Mesothelial cell of epicardium (in vitro differentiated cells): Measurements from ENCODE around the gene MUC5AC. TPM values are rescaled to one million over a fixed set of nuclear protein-coding genes. Genes with fewer than 3 reads are reported as not detected.
A peak's percentile ranks its signal among the peaks of the same experiment; 100 is the strongest.

Experiments
- DNase-seq, 2 experiments: peaks; one replicate each; pipeline ENCODE4 v3.0.0; 2021; ENCODE audit warnings: low spot score in 2 of 2; ENCODE audit not compliant: unreplicated experiment in 2 of 2
- H3K27ac Mint-ChIP-seq: 2 replicates; pipeline ENCODE4 v1.8.0; 2021; ENCODE audit warnings: mixed read lengths
- H3K27me3 Mint-ChIP-seq: 2 replicates; pipeline ENCODE4 v1.8.0; 2021; ENCODE audit warnings: low read depth, mixed read lengths
- H3K36me3 Mint-ChIP-seq: 2 replicates; pipeline ENCODE4 v1.8.0; 2021; ENCODE audit warnings: mixed read lengths
- H3K4me1 Mint-ChIP-seq: 2 replicates; pipeline ENCODE4 v1.8.0; 2021; ENCODE audit warnings: mixed read lengths
- H3K4me3 Mint-ChIP-seq: 2 replicates; pipeline ENCODE4 v1.8.0; 2021; ENCODE audit warnings: mild to moderate bottlenecking, moderate library complexity, mixed read lengths
- H3K9me3 Mint-ChIP-seq: 2 replicates; pipeline ENCODE4 v1.8.0; 2021; ENCODE audit warnings: mixed read lengths
- CTCF ChIP-seq: fragments of 200-600 bp; sonication (generic); IDR thresholded peaks from one replicate; pipeline ENCODE4 v1.5.0; 2021; ENCODE audit warnings: antibody characterized with exemption; ENCODE audit not compliant: unreplicated experiment
- total RNA-seq: library from RNA; stranded (reverse); gene quantifications from 3 replicates; pipeline ENCODE4 v1.2.1, GENCODE V29; 2021

MUC5AC gene
- total RNA-seq, 1 donor from 2014 or later = not detected

- DNase-seq = peak; percentile 18 to 33
- Mint-ChIP-seq H3K36me3 (no peaks in the 10 kb centered on the region), H3K4me1 (no peaks in the 10 kb centered on the region), H3K4me3 (no peak overlapping the region), H3K27me3 (peaks cover 2% of the 10 kb centered on the region), H3K9me3 (no peaks in the 10 kb centered on the region), H3K27ac (no peak overlapping the region)
- TF ChIP-seq CTCF = no peak
Measured at GRCh38 chr11:1199241-1199750, 41.5 kb downstream of the MUC5AC start.

DNA sequence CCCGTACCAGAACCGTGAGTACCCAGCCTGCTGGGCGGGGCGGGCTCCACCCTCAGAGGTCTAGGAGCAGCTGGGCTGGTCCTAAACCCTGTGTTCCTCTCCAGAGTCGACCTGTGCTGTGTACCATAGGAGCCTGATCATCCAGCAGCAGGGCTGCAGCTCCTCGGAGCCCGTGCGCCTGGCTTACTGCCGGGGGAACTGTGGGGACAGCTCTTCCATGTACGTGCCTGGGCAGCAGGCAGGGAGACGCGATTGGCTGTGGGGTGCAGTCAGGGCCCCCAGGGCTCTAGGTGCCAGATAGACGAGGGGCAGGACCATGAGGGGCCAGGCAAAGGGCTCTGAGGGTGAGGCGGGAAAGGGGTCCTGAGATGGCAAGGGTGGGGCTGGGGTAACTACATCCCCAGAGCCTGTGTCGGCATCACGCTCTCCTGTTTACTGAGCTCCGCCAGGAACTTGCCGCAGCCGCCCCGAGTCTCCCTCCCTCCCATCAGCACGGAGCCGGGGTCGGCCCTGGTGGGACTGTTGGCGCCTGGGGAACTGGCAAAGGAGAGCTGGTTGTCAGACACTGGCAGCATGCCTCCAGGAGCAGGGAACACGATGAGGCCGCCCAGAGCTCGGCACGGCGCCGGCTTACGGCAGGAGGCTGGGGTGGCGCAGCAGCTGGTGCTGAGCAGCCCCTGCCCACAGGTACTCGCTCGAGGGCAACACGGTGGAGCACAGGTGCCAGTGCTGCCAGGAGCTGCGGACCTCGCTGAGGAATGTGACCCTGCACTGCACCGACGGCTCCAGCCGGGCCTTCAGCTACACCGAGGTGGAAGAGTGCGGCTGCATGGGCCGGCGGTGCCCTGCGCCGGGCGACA, 42.2 kb downstream of the MUC5AC start:
- Mint-ChIP-seq H3K4me3 (no peak overlapping the region), H3K27me3 (peaks cover 2% of the 10 kb centered on the region), H3K9me3 (no peaks in the 10 kb centered on the region), H3K36me3 (no peaks in the 10 kb centered on the region), H3K4me1 (no peaks in the 10 kb centered on the region), H3K27ac (no peak overlapping the region)
- peak; percentile 14 to 36 for DNase-seq
- TF ChIP-seq CTCF = no peak

GRCh38 chr11:1200611-1201191, 42.9 kb downstream of the MUC5AC start:
- no peak for TF ChIP-seq CTCF
- no peak overlapping the region for H3K4me3 Mint-ChIP-seq
- peaks cover 6% of the 10 kb centered on the region for H3K27me3 Mint-ChIP-seq
- H3K36me3 Mint-ChIP-seq = no peaks in the 10 kb centered on the region
- no peaks in the 10 kb centered on the region for H3K4me1 Mint-ChIP-seq
- DNase-seq = peak; percentile 18 to 37
- no peaks in the 10 kb centered on the region for H3K9me3 Mint-ChIP-seq
- H3K27ac Mint-ChIP-seq = no peak overlapping the region

DNA sequence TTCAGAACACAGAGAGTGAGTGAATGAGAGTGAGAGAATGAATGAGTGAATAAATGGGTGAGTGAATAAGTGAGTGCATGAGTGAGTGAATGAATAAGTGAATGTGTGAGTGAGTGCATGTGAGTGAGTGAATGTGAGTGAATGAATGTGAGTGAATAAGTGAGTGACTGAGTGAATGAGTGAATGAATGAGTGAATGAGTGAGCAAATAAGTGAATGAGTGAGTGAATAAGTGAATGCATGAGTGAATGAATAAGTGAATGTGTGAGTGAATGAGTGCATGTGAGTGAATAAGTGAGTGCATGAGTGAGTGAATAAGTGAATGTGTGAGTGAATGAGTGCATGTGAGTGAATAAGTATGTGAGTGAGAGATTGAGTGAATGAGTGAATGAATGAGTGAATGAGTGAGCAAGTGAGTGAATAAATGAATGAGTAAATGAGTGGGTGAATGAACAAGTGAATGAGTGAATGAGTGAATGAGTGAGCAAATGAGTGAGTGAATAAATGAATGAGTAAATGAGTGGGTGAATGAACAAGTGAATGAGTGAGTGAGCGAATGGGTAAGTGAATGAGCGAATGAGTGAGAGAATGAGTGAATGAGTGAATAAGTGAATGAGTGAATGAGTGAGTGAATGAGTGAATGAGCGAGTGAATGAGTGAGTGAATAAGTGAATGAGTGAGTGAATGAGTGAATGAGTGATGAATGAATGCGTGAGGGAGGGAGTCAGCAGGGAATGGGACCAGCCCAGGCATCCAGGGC, 43.8 kb downstream of the MUC5AC start:
- H3K36me3 Mint-ChIP-seq = no peaks in the 10 kb centered on the region
- no peak for DNase-seq
- no peak overlapping the region for H3K27ac Mint-ChIP-seq
- H3K4me1 Mint-ChIP-seq = no peaks in the 10 kb centered on the region
- H3K4me3 Mint-ChIP-seq = no peak overlapping the region
- TF ChIP-seq CTCF = no peak
- no peaks in the 10 kb centered on the region for H3K9me3 Mint-ChIP-seq
- H3K27me3 Mint-ChIP-seq = peaks cover 6% of the 10 kb centered on the region

DNA sequence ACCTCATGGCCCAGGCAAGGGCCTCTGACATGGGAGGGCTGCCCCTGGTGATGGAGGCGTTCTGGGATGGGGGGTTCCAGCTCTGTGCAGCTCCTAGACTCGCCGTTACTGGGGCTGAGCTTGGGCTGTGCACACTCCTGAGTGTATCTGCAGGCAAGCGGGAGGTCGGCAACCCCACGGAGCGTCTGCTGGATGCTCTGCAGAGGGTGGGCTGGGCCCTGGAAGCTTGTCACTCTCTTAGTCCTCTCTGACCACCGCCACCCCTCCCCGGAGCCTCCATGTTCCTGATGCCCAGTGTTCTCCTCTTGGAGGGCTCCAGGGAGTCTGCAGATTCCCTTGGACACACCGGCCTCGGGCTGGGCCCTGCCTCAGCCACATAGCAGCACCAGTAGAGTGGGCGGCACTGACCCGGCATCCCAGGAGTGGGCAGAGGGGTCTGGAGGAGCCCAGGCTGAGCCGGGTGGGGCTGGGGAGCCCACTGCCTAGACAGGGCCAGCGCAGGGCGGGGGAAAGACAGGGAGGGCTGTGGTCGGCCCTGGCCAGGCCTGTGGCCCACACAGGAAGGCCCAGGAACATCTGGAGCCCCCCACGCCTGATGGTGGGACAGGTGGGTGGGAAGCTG, 44.5 kb downstream of the MUC5AC start:
- no peak overlapping the region for H3K4me3 Mint-ChIP-seq
- no peaks in the 10 kb centered on the region for H3K9me3 Mint-ChIP-seq
- H3K27ac Mint-ChIP-seq = no peak overlapping the region
- peak; percentile 16 to 37 for DNase-seq
- peaks cover 6% of the 10 kb centered on the region for H3K27me3 Mint-ChIP-seq
- TF ChIP-seq CTCF = no peak
- no peaks in the 10 kb centered on the region for H3K4me1 Mint-ChIP-seq
- H3K36me3 Mint-ChIP-seq = no peaks in the 10 kb centered on the region
